Keratinocyte (primary cell): ENCODE data around the gene PTBP3. TPM values are rescaled to one million over a fixed set of nuclear protein-coding genes. Genes with fewer than 3 reads are reported as not detected.

Experiments
- DNase-seq: peaks from one replicate; pipeline ENCODE4 v3.0.0-alpha.2; 2011; ENCODE audit warnings: low read depth, missing footprints, low spot score
- FAIRE-seq: peaks from 2 replicates; lab custom pipeline; 2011; peaks lifted over from hg19 to GRCh38; lab: Jason Lieb, UNC
- H2AFZ ChIP-seq: 2 replicates; pipeline ENCODE4 v1.6.0; 2012; ENCODE audit warnings: low read length, control low read depth, inconsistent platforms; ENCODE audit not compliant: control insufficient read depth
- H3K27ac ChIP-seq: 2 replicates; pipeline ENCODE4 v1.5.1; 2011; ENCODE audit warnings: low read length; ENCODE audit not compliant: control insufficient read depth, insufficient read depth
- H3K27me3 ChIP-seq: 3 replicates; pipeline ENCODE4 v1.6.0; 2011; ENCODE audit warnings: low read length; ENCODE audit not compliant: control insufficient read depth, insufficient read depth; ENCODE audit errors: extremely low read depth
- H3K36me3 ChIP-seq, 2 experiments: 2 replicates in 1 of 2; 3 replicates in 1 of 2; pipeline ENCODE4 v1.5.1; 2011; ENCODE audit warnings: low read length in 2 of 2, mild to moderate bottlenecking in 1 of 2; ENCODE audit not compliant: control insufficient read depth in 2 of 2, insufficient read depth in 2 of 2; ENCODE audit errors: extremely low read depth in 1 of 2
- H3K4me1 ChIP-seq: 3 replicates; pipeline ENCODE4 v1.5.1; 2011; ENCODE audit warnings: low read length; ENCODE audit not compliant: control insufficient read depth, insufficient read depth; ENCODE audit errors: extremely low read depth
- H3K4me2 ChIP-seq: 3 replicates; pipeline ENCODE4 v1.6.0; 2011; ENCODE audit warnings: low read depth, low read length; ENCODE audit not compliant: control insufficient read depth, insufficient read depth; ENCODE audit errors: extremely low read depth
- H3K4me3 ChIP-seq, 3 experiments: fragments of 200-600 bp in 1 of 3; sonication (generic) in 1 of 3; 2 replicates in 2 of 3; 3 replicates in 1 of 3; pipeline ENCODE4 v1.5.1; 2011 to 2016; ENCODE audit warnings: low read length in 3 of 3, mild to moderate bottlenecking in 3 of 3, control low read depth in 2 of 3, inconsistent platforms in 1 of 3, low read depth in 1 of 3, mixed read lengths in 1 of 3, mixed run types in 1 of 3, moderate library complexity in 1 of 3; ENCODE audit not compliant: control insufficient read depth in 2 of 3, insufficient read depth in 2 of 3; ENCODE audit errors: extremely low read depth in 1 of 3
- H3K79me2 ChIP-seq: 2 replicates; pipeline ENCODE4 v1.6.0; 2012; ENCODE audit warnings: low read length; ENCODE audit not compliant: control insufficient read depth, insufficient read depth
- H3K9ac ChIP-seq: 3 replicates; pipeline ENCODE4 v1.6.0; 2011; ENCODE audit warnings: low read length; ENCODE audit not compliant: control insufficient read depth, insufficient read depth; ENCODE audit errors: extremely low read depth
- H3K9me1 ChIP-seq: 3 replicates; pipeline ENCODE4 v1.6.0; 2011; ENCODE audit warnings: low read length; ENCODE audit not compliant: control insufficient read depth, insufficient read depth; ENCODE audit errors: extremely low read depth
- H3K9me3 ChIP-seq: 2 replicates; pipeline ENCODE4 v1.5.1; 2012; ENCODE audit warnings: low read depth, low read length; ENCODE audit not compliant: control insufficient read depth
- H4K20me1 ChIP-seq: 3 replicates; pipeline ENCODE4 v1.6.0; 2011; ENCODE audit warnings: low read length; ENCODE audit not compliant: control insufficient read depth, insufficient read depth; ENCODE audit errors: extremely low read depth
- CTCF ChIP-seq, 3 experiments: IDR thresholded peaks in 1 of 3; conservative IDR thresholded peaks in 1 of 3; optimal IDR thresholded peaks in 1 of 3; 2 replicates in 2 of 3; 3 replicates in 1 of 3; pipeline versions ENCODE3 to v1.5.1; 2011; ENCODE audit warnings: low read length in 3 of 3, mild to moderate bottlenecking in 3 of 3, moderate library complexity in 2 of 3, control low read depth in 1 of 3, inconsistent platforms in 1 of 3; ENCODE audit not compliant: insufficient read depth in 2 of 3; ENCODE audit errors: extremely low read depth in 1 of 3
- EZH2 ChIP-seq: IDR thresholded peaks from one replicate; pipeline ENCODE4 v1.6.1; 2012; ENCODE audit warnings: inconsistent platforms, mild to moderate bottlenecking, low read length, moderate library complexity
- dilution Hi-C: fragments of 300-500 bp; cut with MboI; formaldehyde crosslinking; loops from one replicate; pipeline ENCODE4 v1.7.0; 2020; ENCODE audit warnings: low sequenced_read_pairs; ENCODE audit not compliant: extremely low pct_ligation_motif_present
- polyA plus RNA-seq, 5 experiments: library from polyadenylated mRNA; depleted of rRNA in 3 of 5; stranded (reverse) in 3 of 5; stranded (forward) in 1 of 5; unstranded in 1 of 5; fragments of >200 nt; gene quantifications; 1 replicate in 1 of 5; 2 replicates in 3 of 5; 3 replicates in 1 of 5; pipeline versions ENCODE4 v1.2.1 to v1.2.3, GENCODE V29; 2011 to 2012; ENCODE audit warnings: missing spikeins in 2 of 5, low read depth in 1 of 5, low replicate concordance in 1 of 5

PTBP3 gene
- polyA plus RNA-seq, 1 donor (not counting 4 experiments of a cell fraction or from before 2014, with no cell fraction given), result 51.0 TPM

GRCh38 chr9:112174222-112174964 is 159.0 kb downstream of the PTBP3 start:
- Histone ChIP-seq H3K36me3 (no peaks in the 10 kb centered on the region), H3K79me2 (no peaks in the 10 kb centered on the region), H3K9me1 (no peaks in the 10 kb centered on the region), H3K27ac (peak overlapping the region; percentile 32), H3K9ac (peak overlapping the region; percentile 14), H2AFZ (peak overlapping the region; percentile 1), H3K9me3 (no peaks in the 10 kb centered on the region), H3K27me3 (no peaks in the 10 kb centered on the region), H3K4me2 (peak overlapping the region; percentile 72), H3K4me1 (peaks cover 20% of the 10 kb centered on the region), H3K4me3 (peak overlapping the region; percentile 16 to 49 (median 45)), H4K20me1 (no peaks in the 10 kb centered on the region)
- no peak for TF ChIP-seq EZH2
- no peak for TF ChIP-seq CTCF (optimal IDR thresholded peaks at IDR 0.05 in 1 of 3, IDR thresholded peaks at IDR 0.05 in 1 of 3, conservative IDR thresholded peaks at IDR 0.05 in 1 of 3; ENCODE audit: extremely low read depth in 1 of 3, insufficient read depth in 2 of 3, low read length in 3 of 3)
- DNase-seq (no peak), FAIRE-seq (peak; percentile 26)
- dilution Hi-C loops, result no loop called here

GRCh38 chr9:112173489-112174221 is 159.8 kb downstream of the PTBP3 start:
- dilution Hi-C loops, result no loop called here
- Histone ChIP-seq H3K9ac (no peak overlapping the region), H2AFZ (no peak overlapping the region), H3K4me2 (peak overlapping the region; percentile 72), H3K36me3 (no peaks in the 10 kb centered on the region), H3K4me1 (peaks cover 27% of the 10 kb centered on the region), H3K9me1 (no peaks in the 10 kb centered on the region), H3K27ac (no peak overlapping the region), H3K9me3 (no peaks in the 10 kb centered on the region), H4K20me1 (no peaks in the 10 kb centered on the region), H3K79me2 (no peaks in the 10 kb centered on the region), H3K27me3 (no peaks in the 10 kb centered on the region), H3K4me3 (peak overlapping the region in 1 of 3 experiments; percentile 45)
- FAIRE-seq (no peak), DNase-seq (no peak)
- TF ChIP-seq CTCF (optimal IDR thresholded peaks at IDR 0.05 in 1 of 3, IDR thresholded peaks at IDR 0.05 in 1 of 3, conservative IDR thresholded peaks at IDR 0.05 in 1 of 3; ENCODE audit: extremely low read depth in 1 of 3, insufficient read depth in 2 of 3, low read length in 3 of 3) (no peak), EZH2 (no peak)
